Kidney tubule cell (primary cell): Measurements from ENCODE around the gene SLC25A46.
"Not testable (repeated sequence)": the region's sequence is repeated elsewhere in the genome, so short reads cannot be mapped to it uniquely, and the experiment has no call there.

Experiments used
- DNase-seq: peaks from one replicate; pipeline ENCODE4 v3.0.0-alpha.2; 2018; ENCODE audit warnings: low spot score

Gene SLC25A46

DNA sequence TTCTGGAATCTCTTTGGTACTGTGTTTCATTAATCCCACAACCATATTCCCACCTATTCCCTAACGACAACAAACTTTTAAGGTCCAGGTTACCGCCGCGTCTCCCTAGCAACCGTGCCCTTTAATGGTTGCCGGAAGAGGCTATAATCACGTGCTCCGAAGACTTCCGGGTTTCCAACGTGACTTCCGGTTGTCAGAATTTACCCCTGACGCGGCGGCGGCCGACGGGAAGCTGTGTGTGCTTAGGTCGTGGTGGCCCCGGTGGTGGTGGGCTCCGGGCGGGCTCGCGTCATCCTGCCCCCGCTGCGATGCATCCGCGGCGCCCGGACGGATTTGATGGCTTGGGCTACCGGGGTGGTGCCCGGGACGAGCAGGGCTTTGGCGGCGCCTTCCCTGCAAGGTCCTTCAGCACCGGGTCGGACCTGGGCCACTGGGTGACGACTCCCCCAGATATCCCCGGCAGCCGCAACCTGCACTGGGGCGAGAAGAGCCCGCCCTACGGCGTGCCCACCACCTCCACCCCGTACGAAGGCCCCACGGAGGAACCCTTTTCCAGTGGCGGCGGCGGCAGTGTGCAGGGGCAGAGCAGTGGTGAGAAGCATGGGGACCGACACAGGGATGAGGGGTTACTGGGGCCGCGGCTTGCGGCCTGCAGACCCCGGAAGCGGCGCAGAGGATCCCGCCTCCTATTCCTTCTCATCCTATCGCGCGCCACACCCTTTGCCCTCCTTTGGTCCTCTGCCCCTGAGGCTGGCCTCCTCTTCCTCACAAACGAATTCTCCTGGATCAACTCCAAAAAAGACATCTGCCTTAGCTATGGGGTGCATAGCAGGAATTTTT, at the start of gene SLC25A46:
Gene SLC25A46 (plus strand): TSS at position 196 of the 840 bp plus-strand sequence. CDS start 113 bp downstream, at position 309.
- peak; percentile 93 for DNase-seq

DNA sequence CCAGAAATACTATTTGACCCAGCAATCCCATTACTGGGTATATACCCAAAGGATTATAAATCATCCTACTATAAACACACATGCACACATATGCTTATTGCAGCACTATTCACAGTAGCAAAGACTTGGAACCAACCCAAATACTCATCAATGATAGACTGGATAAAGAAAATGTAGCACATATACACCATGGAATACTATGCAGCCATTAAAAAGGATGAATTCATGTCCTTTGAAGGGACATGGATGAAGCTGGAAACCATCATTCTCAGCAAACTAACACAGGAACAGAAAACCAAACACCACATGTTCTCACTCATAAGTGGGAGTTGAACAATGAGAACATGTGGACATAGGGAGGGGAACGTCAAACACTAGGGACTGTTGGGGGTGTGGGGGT, 48.2 kb upstream of the SLC25A46 start:
- not testable (repeated sequence) for DNase-seq

DNA sequence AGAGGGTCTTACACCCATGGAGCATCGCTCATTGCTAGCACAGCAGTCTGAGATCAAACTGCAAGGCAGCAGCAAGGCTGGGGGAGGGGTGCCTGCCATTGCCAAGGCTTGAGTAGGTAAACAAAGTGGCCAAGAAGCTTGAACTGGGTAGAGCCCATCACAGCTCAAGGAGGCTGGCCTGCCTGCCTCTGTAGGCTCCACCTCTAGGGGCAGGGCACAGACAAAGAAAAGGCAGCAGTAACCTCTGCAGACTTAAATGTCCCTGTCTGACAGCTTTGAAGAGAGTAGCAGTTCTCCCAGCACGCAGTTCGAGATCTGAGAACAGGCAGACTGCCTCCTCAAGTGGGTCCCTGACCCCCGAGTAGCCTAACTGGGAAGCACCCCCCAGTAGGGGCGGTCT, 46.1 kb upstream of the SLC25A46 start:
- DNase-seq: not testable (repeated sequence)

GRCh38 chr5:110702300-110702699, 36.5 kb upstream of the SLC25A46 start:
- no peak for DNase-seq

DNA sequence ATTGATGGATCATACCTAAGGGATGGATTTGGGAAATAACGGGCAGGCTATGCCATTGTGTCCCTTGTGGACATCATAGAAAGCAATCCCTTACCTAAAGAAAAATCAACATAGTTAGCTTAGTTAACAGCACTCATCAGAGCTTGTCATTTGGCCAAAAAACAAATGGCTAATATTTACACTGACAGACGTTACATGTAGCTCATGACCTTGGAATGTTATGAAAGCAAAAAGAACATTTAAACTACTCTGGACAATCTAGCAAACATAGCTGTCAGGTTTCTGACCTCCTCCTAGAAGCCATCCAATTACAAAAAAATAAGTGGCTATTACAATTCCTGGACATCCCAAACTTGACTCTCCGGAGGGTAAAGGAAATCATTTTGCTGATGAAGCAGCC, 36.1 kb upstream of the SLC25A46 start:
- no peak for DNase-seq

DNA sequence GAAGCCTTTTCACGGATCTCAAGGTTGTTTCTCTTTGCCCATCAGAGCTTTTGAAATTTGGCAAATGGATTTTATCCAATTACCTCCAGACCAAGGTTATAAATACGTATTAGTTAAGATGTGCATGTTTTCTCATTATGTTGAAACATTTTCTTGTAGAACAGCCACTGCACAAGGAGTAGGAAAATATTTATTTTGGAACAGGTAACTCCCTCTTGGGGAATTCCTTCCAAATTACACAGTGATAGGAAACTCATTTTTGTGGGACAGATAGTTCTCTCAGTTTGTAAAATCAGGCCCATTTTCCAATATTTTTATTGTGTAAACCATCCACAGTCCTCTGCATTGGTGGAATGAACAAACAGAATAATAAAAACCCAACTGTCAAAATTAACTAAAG, 35.3 kb upstream of the SLC25A46 start:
- DNase-seq: no peak

- no peak for DNase-seq
Observed at GRCh38 chr5:110705349-110705748, 33.5 kb upstream of the SLC25A46 start.

- no peak for DNase-seq
Observed at GRCh38 chr5:110707260-110707844, 31.5 kb upstream of the SLC25A46 start.

DNA sequence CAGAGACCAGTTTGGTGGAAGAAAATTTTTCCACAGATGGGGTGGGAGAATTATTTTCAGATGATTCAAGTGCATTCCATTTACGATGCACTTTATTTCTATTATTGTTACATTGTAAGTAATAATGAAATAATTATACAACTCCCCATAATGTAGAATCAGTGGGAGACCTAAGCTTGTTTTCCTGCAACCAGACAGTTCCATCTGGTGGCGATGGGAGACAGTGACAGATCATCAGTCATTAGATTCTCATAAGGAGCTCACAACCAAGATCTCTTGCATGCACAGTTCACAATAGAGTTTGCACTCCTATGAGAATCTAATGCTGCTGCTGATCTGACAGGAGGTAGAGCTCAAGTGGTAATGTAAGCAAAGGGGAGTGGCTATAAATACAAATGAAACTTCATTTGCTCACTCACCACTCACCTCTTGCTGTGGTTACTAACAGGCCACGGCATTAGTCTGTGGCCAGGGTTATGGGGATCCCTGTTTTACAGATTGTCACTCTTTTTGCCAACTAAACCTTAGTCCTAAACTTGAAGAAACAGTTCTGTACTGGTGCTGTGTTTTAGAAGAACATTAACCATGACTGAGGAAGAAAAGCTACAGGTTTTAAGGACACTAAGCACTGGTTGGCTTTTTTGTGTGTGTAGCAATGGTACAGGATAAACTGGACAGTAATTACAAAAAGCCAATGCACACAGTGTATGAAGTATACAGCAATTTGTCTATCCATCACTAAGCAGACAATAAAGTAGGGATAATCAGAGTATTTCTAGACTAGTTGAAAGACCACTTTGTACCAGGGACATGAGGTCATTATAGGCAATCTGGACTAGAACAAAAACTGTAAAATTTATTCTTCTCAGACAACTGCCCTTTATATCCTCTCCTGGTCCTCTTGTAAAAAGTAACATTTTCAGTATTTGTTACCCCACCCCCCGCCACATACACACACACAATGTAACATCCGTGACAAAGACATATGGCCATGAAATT, 22.3 kb upstream of the SLC25A46 start:
- DNase-seq: no peak

- no peak for DNase-seq
Observed at GRCh38 chr5:110718311-110718710, 20.5 kb upstream of the SLC25A46 start.

GRCh38 chr5:110726249-110727024, 12.4 kb upstream of the SLC25A46 start, which contains the start of gene TMEM232:
Gene TMEM232 (minus strand): TSS chr5:110726671. CDS start chr5:110667352, 59,319 bp downstream.
- DNase-seq: peak; percentile 89

DNA sequence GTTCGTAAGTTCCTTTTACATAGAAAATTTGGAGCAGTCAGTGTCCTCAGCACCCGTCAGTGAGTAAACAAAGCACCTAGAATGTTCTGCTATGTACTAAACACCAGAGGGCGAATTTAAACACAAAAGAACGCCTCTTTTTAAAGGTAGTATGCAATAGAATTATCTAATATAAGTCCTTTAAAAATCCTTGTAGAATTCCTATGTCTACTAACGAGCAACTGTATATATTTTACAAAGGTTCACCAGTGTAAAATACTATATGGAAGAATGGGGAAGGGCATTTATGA, 11.8 kb upstream of the SLC25A46 start:
- DNase-seq: peak; percentile 15

GRCh38 chr5:110731499-110731898, 7.3 kb upstream of the SLC25A46 start:
- DNase-seq: not testable (repeated sequence)

- DNase-seq: no peak
Observed at GRCh38 chr5:110734101-110734500, 4.7 kb upstream of the SLC25A46 start.

- DNase-seq: no peak
Observed at GRCh38 chr5:110735556-110735955, 3.3 kb upstream of the SLC25A46 start.

DNA sequence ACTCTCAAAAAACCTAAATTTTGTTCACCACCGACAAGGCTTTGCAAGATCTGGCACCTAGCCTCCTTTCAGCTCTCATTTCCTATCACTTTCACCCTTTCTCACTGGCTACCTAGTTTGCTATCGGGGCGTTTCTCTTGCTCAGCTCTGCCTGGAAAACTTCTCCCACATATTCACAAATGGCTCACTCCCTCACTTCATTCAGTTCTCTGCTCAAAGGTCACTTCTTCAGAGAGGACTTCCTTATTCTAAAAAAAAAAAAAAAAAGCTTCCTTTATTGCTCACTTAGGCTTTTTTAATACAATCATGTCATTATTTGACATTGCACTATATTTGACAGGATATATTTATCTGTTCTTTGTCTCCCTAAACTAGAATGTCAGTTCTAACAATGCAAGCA, 2.1 kb upstream of the SLC25A46 start:
- DNase-seq: peak; percentile 7

DNA sequence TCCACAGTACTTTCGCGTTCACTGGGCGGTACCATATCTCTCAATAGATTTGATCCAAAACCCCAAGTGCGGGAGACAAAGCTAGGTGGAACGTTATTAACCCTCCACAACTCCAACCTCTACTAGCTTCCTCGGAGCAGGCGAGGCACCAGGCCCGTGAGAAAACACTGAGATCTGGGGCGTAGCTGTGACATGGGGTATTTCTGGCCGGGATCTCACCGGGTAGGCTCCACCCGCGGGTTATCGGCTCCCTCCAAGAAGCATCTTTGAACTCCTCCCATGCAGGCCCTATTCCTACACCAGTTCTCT, 350 bp upstream of the SLC25A46 start:
- DNase-seq: no peak

- peak; percentile 2 for DNase-seq
Observed at GRCh38 chr5:110751902-110752762, 13.3 kb downstream of the SLC25A46 start.

- no peak for DNase-seq
Observed at GRCh38 chr5:110752953-110753352, 14.1 kb downstream of the SLC25A46 start.

GRCh38 chr5:110753600-110753999, 14.8 kb downstream of the SLC25A46 start:
- DNase-seq: no peak

- DNase-seq: no peak
Observed at GRCh38 chr5:110754181-110754580, 15.4 kb downstream of the SLC25A46 start.
